ENCODE data around the gene ANKRD37. TPM values are rescaled to one million over a fixed set of nuclear protein-coding genes. Genes with fewer than 3 reads are reported as not detected.

ANKRD37 gene
- total RNA-seq, 2 donors from 2014 or later: 12.4 TPM

- intact Hi-C loops (cut with DNase I): no loop called here
- ATAC-seq (no peak), DNase-seq (no peak)
Measured at GRCh38 chr4:185378264-185378663, 18.4 kb upstream of the ANKRD37 start.

DNA sequence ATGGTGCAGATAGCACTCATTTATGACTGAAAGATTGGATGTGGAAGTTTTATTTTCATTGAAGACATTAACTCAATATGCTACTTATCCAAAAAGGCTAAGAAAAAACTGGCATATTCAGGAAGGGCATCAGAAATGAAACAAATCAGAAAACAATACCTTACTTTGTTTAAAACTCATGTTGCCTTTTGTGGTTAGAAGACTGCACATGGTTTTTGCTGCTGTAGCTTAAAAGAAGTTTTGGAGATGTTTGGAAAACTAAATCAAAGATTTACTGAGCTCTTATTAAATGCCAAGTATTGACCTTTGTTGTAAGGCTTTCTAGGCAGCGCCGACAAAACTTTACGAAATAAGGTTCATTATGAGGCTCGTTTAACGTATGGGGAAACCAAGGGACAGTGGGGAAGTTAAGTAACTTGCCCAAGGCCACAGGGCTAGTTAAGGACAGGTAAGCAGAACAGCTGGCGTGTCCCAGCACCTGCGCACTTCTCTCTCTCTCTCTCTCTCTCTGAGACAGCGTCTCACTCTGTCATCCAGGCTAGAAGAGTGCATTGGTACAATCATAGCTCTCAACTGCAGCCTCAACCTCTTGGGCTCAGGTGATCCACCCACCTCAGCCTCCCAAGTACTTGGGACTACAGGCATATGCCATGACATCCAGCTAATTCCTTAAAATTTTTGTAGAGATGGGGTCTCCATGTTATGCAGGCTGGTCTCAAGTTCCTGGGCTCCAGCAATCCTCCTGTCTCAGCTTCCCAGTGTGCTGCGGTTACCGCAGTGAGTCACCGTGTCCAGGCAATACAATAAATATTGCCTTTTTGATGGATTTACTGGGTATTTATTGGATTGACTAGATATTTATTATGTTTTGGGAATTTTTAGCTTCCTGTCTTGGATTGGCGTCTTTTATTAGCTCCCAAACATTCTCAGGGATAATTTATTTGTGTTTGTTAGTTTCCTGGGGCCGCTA is 17.0 kb upstream of the ANKRD37 start:
- intact Hi-C loops (cut with DNase I): no loop called here
- ATAC-seq: no peak
- DNase-seq: no peak

DNA sequence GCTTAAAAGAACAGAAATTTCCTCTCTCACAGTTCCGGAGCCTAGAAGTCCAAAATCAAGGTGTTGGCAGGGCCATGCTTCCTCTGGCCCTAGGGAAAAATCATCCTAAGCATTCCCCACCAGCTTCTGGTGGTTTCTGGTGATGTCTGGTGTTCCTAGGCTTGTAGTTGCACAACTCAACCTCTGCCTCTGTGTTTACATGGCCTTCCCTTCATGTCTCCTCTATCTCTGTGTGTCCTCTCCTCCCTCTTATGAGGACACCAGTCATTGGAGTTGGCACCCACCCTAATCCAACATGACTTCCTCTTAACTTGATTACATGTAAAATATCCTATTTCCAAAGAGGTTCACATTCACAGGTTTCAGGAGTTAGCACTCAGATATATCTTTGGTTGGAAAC is 16.3 kb upstream of the ANKRD37 start:
- ATAC-seq (no peak), DNase-seq (no peak)
- intact Hi-C loops (cut with DNase I): no loop called here

GRCh38 chr4:185381288-185382196 is 15.1 kb upstream of the ANKRD37 start:
- ATAC-seq: no peak
- intact Hi-C loops (cut with DNase I): no loop called here
- DNase-seq: no peak

GRCh38 chr4:185382754-185383153 is 13.9 kb upstream of the ANKRD37 start:
- DNase-seq (no peak), ATAC-seq (no peak)
- intact Hi-C loops (cut with DNase I): no loop called here

DNA sequence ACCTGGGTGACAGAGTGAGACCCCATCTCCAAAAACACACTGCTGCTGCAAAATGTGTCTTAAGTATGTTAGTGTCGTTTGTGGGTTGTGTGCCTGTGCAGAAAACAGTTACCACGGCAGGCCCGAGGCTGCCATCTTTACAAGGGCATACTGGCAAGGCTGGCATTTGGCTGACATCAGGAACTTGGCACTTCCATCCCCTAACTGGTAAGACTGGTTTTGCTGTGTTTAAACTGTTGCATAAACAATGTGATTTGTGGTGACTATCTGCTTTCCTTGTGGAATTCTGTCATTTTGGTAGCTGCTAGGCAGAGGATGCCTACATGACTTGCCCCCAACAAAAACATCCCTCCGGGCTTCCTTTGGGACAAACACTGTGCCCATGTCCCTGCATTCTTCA is 13.2 kb upstream of the ANKRD37 start:
- no peak for ATAC-seq

DNA sequence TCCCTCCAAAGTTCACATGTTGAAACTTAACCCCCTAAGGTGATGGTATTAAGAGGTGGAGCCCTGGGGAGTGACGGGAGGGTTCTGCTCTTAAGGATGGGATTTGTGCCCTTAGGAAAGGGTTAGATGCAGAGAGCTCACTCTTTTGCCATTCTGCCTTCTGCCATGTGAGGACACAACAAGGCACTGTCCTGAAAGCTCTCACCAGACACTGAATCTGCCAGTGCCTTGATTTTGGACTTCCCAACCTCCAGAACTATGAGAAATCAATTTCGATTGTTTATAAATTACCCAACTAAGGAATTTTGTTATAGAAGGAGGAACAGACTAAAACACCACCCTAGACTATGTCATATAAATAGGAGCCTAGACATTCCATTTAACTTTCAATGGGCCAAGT is 12.6 kb upstream of the ANKRD37 start:
- DNase-seq: no peak
- ATAC-seq: no peak
- intact Hi-C loops (cut with DNase I): no loop called here

More for the DNA sequence above, 13.2 kb upstream of the ANKRD37 start:
- intact Hi-C loops (cut with DNase I): no loop called here
- DNase-seq: no peak

DNA sequence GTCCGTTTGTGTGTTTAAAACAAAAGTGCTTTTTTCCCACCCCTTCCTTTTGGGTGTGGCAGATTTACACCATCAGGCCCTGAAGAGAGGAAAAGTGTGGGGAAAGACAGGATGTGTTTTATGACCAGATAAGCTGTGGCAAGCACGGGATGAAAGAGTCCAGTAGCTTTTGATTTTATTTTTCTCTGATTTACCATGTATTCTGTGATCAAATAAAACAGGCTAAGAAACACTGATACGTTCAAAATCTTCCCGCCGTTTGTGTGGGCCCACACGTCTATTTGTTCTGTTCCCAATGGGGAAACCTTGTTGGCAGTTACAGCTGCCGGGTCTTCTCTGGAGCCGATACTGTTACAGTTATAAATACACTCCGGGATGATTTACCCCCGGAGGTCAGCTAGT is 11.7 kb upstream of the ANKRD37 start:
- intact Hi-C loops (cut with DNase I): no loop called here
- peak in 1 of 2 donors; percentile 59 for ATAC-seq

GRCh38 chr4:185387957-185388356 is 8.7 kb upstream of the ANKRD37 start:
- ATAC-seq (no peak), DNase-seq (no peak)
- intact Hi-C loops (cut with DNase I): no loop called here

More for the DNA sequence above, 11.7 kb upstream of the ANKRD37 start:
- no peak for DNase-seq

DNA sequence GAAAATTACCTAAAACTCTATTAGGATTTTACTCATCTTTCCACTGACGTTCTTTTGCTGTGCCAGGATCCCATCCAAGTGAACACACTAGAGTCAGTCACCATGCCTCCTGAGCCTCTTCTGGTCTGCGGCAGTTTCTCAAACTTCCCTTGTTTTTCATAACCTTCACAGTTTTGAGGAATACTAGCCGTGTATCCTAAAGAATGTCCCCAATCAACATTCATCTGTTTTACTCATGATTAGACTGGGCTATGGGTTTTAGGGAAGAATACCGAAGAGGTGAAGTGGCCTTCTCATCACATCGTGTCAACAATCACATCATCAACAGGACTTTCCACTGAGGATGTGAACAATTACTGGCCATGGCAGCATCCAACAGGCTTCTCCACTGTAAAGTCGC is 5.7 kb upstream of the ANKRD37 start:
- DNase-seq (no peak), ATAC-seq (no peak)
- intact Hi-C loops (cut with DNase I): loop anchor here in 1 of 2 donors (10.0 kb wide), 1 partner anchor 186 kb away; the partner anchor contains the start of genes CFAP97 and SNX25

DNA sequence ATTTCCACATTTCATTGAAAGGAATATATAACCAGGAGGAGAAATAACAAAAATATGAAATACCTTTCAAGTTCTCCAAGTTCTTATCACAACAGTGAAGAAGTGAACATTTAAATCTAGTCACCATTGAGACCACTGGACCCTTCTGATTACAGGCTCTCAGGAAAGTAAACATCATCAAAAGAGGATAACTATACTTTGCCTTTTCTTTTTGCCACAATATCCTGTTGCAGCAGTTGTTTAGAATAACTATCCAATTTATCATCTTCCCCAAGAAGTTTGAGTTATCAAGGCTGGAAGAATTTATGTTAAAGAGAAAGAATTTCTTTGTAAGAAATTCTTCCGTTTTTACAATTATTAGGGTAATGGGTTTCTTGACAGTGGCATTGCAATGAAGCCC is 4.5 kb upstream of the ANKRD37 start:
- ATAC-seq (no peak), DNase-seq (no peak)
- intact Hi-C loops (cut with DNase I): loop anchor here in 1 of 2 donors (10.0 kb wide), 1 partner anchor 187 kb away; the partner anchor contains the start of genes CFAP97 and SNX25

DNA sequence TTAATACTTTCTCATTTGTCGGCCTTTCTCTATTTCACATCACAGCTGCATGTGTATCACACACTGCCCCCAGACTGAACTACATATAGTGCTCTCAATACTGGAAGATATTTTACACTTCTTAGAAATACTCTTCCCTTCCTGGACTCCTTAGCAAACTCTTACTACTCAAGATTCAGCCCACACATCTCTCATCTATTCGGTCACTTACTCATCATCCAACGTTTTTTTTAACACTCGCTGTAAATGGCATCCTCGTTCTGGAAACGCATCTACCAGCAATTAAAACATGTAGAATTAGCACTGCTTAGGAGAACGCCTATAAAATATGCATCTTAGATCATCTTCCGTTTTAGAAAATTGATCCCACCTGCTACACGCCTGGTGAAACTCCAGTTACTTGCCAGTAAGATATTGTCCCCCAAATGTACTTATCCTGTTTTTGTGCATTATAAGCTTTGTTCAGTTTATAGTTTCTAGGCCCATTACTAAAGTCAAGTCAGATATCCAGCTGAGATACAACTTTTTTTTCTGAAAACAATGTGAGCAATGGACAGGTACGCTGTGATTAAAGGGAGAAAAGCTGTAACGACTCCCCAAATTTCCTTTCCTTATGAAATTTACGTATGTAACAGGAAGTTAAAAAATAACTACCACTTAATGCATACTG is 1.9 kb upstream of the ANKRD37 start:
- ATAC-seq: no peak
- DNase-seq: no peak
- intact Hi-C loops (cut with DNase I): loop anchor here in 1 of 2 donors (10.0 kb wide), 1 partner anchor 190 kb away; the partner anchor contains the start of genes CFAP97 and SNX25

GRCh38 chr4:185395238-185395955 is 1.2 kb upstream of the ANKRD37 start, which contains the start of gene LRP2BP:
Gene LRP2BP (minus strand): TSS chr4:185395924. CDS start chr4:185378186, 17,738 bp downstream.
- intact Hi-C loops (cut with DNase I): loop anchor here in 1 of 2 donors (10.0 kb wide), 1 partner anchor 191 kb away; the partner anchor contains the start of genes CFAP97 and SNX25
- no peak for DNase-seq
- ATAC-seq: no peak

GRCh38 chr4:185395956-185396723 is 501 bp upstream of the ANKRD37 start:
- intact Hi-C loops (cut with DNase I): loop anchor here in 1 of 2 donors (10.0 kb wide), 1 partner anchor 191 kb away; the partner anchor contains the start of genes CFAP97 and SNX25
- DNase-seq (peak; percentile 96), ATAC-seq (peak; percentile 98)

DNA sequence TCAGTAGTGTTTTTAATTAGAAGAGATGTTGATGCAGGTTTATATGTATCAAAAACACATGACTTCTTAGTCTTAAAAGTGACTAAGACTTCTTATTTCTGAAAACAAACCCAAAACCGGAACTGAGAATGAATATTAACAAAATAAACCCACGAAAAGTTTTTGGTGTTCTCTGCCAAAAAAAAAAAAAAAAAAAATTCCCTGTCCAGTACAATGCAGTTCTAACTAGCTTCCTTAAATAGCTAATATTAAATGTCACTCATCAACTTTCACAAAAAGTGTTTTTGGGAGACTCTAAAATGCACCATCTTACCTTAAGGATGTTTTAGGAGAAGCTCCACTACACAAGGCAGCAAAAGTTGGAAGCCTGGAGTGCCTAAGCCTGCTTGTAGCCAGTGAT is 2.0 kb downstream of the ANKRD37 start:
- intact Hi-C loops (cut with DNase I): loop anchor here in 1 of 2 donors (10.0 kb wide), 1 partner anchor 194 kb away; the partner anchor contains the start of genes CFAP97 and SNX25
- ATAC-seq (no peak), DNase-seq (no peak)

GRCh38 chr4:185399466-185399865 is 2.8 kb downstream of the ANKRD37 start:
- ATAC-seq (no peak), DNase-seq (no peak)
- intact Hi-C loops (cut with DNase I): loop anchor here in 1 of 2 donors (10.0 kb wide), 1 partner anchor 195 kb away; the partner anchor contains the start of genes CFAP97 and SNX25

DNA sequence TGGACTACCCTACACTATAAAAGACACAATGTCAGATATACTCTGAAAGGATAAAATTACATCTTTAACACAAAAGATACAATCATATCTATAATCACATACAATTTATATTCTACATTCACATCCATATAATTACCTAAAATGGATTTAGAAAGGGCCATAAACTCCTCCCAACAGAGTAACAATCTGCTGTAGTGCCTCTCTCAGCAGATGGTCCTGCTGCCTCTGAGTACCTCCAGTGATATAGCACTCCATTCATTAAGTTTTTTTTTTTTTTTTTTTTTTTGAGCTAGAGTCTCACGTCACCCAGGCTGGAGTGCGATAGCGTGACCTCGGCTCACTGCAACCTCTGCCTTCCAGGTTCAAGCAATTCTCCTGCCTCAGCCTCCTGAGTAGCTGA is 7.4 kb downstream of the ANKRD37 start:
- DNase-seq (no peak), ATAC-seq (no peak)
- intact Hi-C loops (cut with DNase I): no loop called here

Measured in left cardiac atrium (tissue), 4 donors.